DND-41 (cell line): ENCODE data around the gene PEPD.

ENCODE experiments used
- ATAC-seq: fragments of 200-7000 bp; cut with Tn5 transposase; 3 replicates; pipeline ENCODE4 v1.9.1; 2021; ENCODE audit warnings: low read depth; ENCODE audit not compliant: insufficient read depth
- DNase-seq: peaks from one replicate; pipeline ENCODE4 v3.0.0-alpha.2; 2020
- H2AFZ ChIP-seq: 2 replicates; pipeline ENCODE4 v1.6.0; 2012; ENCODE audit warnings: low read depth, low read length
- H3K27ac ChIP-seq: 2 replicates; pipeline ENCODE4 v1.5.1; 2012; ENCODE audit warnings: low read length, inconsistent platforms
- H3K27me3 ChIP-seq: fragments of 200-600 bp; sonication (generic); 2 replicates; pipeline ENCODE4 v1.6.0; 2012; ENCODE audit warnings: low read length, mild to moderate bottlenecking, inconsistent platforms; ENCODE audit not compliant: insufficient read depth, poor library complexity
- H3K36me3 ChIP-seq: 2 replicates; pipeline ENCODE4 v1.5.1; 2012; ENCODE audit warnings: low read length, inconsistent platforms; ENCODE audit not compliant: insufficient read depth
- H3K4me1 ChIP-seq: 2 replicates; pipeline ENCODE4 v1.5.1; 2012; ENCODE audit warnings: mild to moderate bottlenecking, low read length; ENCODE audit not compliant: insufficient read depth
- H3K4me2 ChIP-seq: 2 replicates; pipeline ENCODE4 v1.6.0; 2012; ENCODE audit warnings: mild to moderate bottlenecking, moderate library complexity, low read length, inconsistent platforms; ENCODE audit not compliant: insufficient read depth
- H3K4me3 ChIP-seq, 2 experiments: fragments of 200-600 bp in 1 of 2; shearing (Covaris generic) in 1 of 2; 2 replicates each; pipeline ENCODE4 v1.5.1; 2012 to 2016; ENCODE audit warnings: inconsistent platforms in 2 of 2, low read length in 2 of 2, mild to moderate bottlenecking in 2 of 2, low read depth in 1 of 2, moderate library complexity in 1 of 2
- H3K79me2 ChIP-seq: 2 replicates; pipeline ENCODE4 v1.6.0; 2012; ENCODE audit warnings: low read length, inconsistent platforms; ENCODE audit not compliant: insufficient read depth
- H3K9ac ChIP-seq: 2 replicates; pipeline ENCODE4 v1.6.0; 2012; ENCODE audit warnings: low read depth, mild to moderate bottlenecking, inconsistent platforms, low read length, moderate library complexity
- H3K9me3 ChIP-seq: 2 replicates; pipeline ENCODE4 v1.5.1; 2012; ENCODE audit warnings: low read length, moderate library complexity, mild to moderate bottlenecking, inconsistent platforms; ENCODE audit not compliant: insufficient read depth, severe bottlenecking
- H4K20me1 ChIP-seq: 2 replicates; pipeline ENCODE4 v1.6.0; 2012; ENCODE audit warnings: low read length; ENCODE audit not compliant: insufficient read depth
- CTCF ChIP-seq: IDR thresholded peaks from 2 replicates; pipeline ENCODE4 v1.5.1; 2012; ENCODE audit warnings: borderline replicate concordance, low read length, moderate library complexity, mild to moderate bottlenecking; ENCODE audit not compliant: poor library complexity, severe bottlenecking; ENCODE audit errors: extremely low read depth
- EZH2 ChIP-seq: IDR thresholded peaks from 3 replicates; pipeline ENCODE4 v1.6.1; 2012; ENCODE audit warnings: borderline replicate concordance, low read depth, mild to moderate bottlenecking, moderate library complexity, low read length, inconsistent platforms; ENCODE audit not compliant: severe bottlenecking

The PEPD gene

GRCh38 chr19:33366127-33366526, 155.5 kb downstream of the PEPD start:
- no peak for DNase-seq
- Histone ChIP-seq H3K9ac (no peak overlapping the region), H3K27me3 (peaks cover 4% of the 10 kb centered on the region), H3K27ac (no peak overlapping the region), H3K4me2 (no peak overlapping the region), H2AFZ (no peak overlapping the region), H3K36me3 (no peaks in the 10 kb centered on the region), H3K9me3 (no peaks in the 10 kb centered on the region), H3K4me3 (no peak overlapping the region), H3K4me1 (no peaks in the 10 kb centered on the region), H4K20me1 (no peaks in the 10 kb centered on the region), H3K79me2 (no peaks in the 10 kb centered on the region)
- TF ChIP-seq EZH2 (no peak), CTCF (no peak)
- no peak for ATAC-seq

- DNase-seq (no peak), ATAC-seq (no peak)
- Histone ChIP-seq H3K9ac (no peak overlapping the region), H3K27me3 (peaks cover 4% of the 10 kb centered on the region), H3K79me2 (no peaks in the 10 kb centered on the region), H3K36me3 (no peaks in the 10 kb centered on the region), H3K27ac (no peak overlapping the region), H2AFZ (no peak overlapping the region), H4K20me1 (no peaks in the 10 kb centered on the region), H3K4me1 (no peaks in the 10 kb centered on the region), H3K4me2 (no peak overlapping the region), H3K9me3 (no peaks in the 10 kb centered on the region), H3K4me3 (no peak overlapping the region)
- no peak for TF ChIP-seq CTCF
Observed at GRCh38 chr19:33365691-33366090, 155.9 kb downstream of the PEPD start.

- Histone ChIP-seq H3K79me2 (no peaks in the 10 kb centered on the region), H4K20me1 (no peaks in the 10 kb centered on the region), H2AFZ (no peak overlapping the region), H3K9me3 (no peaks in the 10 kb centered on the region), H3K4me2 (no peak overlapping the region), H3K9ac (no peak overlapping the region), H3K27me3 (peaks cover 10% of the 10 kb centered on the region), H3K4me1 (no peaks in the 10 kb centered on the region), H3K27ac (no peak overlapping the region), H3K36me3 (no peaks in the 10 kb centered on the region), H3K4me3 (no peak overlapping the region)
- DNase-seq (no peak), ATAC-seq (no peak)
- TF ChIP-seq CTCF (no peak), EZH2 (no peak)
Observed at GRCh38 chr19:33363476-33363875, 158.1 kb downstream of the PEPD start.
